ENCODE data around the gene PDLIM1.

Gene PDLIM1

GRCh38 chr10:95296764-95297163 lies 6.0 kb upstream of the PDLIM1 start:
- no peak for TF ChIP-seq CTCF (IDR thresholded peaks at IDR 0.05)
- no peak for TF ChIP-seq ZFX (IDR thresholded peaks at IDR 0.05; ENCODE audit: borderline replicate concordance)
- no peak overlapping the region for H3K27ac ChIP-seq

- no peak overlapping the region for H3K27ac ChIP-seq
- TF ChIP-seq ZFX (IDR thresholded peaks at IDR 0.05; ENCODE audit: borderline replicate concordance) (no peak), CTCF (IDR thresholded peaks at IDR 0.05) (no peak)
These were observed 4.4 kb upstream of the PDLIM1 start for GRCh38 chr10:95295031-95295755.

DNA sequence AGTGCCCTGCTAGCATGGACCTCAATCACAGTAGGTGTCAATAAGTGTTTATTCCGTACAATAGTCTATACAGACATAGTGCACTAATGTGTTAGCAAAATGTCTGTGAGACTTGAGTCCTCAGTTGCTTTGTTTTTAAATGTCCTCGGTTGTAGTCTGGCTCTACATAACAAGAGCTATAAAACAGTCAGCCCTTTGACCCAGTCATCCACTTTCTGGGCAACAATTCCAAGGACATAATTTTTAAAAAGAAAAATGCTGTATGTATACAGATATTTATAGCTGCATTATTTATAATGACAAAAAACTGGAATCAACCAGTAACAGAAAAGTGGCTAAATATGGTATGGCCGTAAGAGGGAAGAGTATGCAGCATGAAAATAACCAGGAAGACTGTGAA lies 2.8 kb upstream of the PDLIM1 start:
- no peak overlapping the region for H3K27ac ChIP-seq

DNA sequence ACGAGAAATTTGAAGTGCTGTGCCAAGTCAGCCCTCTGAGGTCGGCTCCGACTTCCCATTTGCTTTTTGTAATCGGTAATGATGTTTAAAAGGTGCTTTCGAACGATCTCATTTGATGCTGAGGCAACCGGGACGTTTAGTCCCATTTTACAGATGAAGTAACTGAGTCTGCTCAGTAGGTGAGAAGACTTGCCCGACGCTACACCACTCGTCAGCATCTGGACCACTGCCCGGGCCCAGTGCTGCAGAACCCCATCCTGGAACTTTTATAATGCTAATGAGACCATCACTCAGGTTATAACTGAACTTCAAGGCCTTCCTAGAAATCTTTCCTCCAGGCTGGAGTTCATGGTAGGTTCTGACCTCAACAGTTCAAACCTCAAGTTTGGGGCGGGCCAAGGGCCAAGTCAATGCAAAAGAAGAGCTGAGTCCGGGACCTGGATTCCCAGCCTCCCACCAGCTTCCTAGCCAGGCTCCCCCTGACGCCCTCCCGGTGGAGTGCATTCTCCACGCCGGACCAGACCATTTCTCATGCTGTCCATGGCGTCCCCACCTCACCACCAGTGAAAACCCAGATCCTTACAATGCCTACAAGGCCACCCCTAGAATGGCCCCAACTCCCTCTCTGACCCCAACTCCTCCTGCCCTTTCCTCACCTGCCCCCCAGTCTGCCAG lies 699 bp upstream of the PDLIM1 start:
- TF ChIP-seq ZFX (IDR thresholded peaks at IDR 0.05; ENCODE audit: borderline replicate concordance) (no peak), CTCF (IDR thresholded peaks at IDR 0.05) (no peak)
- no peak overlapping the region for H3K27ac ChIP-seq

More for the DNA sequence above, 2.8 kb upstream of the PDLIM1 start:
- TF ChIP-seq CTCF (IDR thresholded peaks at IDR 0.05), result no peak
- no peak for TF ChIP-seq ZFX (IDR thresholded peaks at IDR 0.05; ENCODE audit: borderline replicate concordance)

DNA sequence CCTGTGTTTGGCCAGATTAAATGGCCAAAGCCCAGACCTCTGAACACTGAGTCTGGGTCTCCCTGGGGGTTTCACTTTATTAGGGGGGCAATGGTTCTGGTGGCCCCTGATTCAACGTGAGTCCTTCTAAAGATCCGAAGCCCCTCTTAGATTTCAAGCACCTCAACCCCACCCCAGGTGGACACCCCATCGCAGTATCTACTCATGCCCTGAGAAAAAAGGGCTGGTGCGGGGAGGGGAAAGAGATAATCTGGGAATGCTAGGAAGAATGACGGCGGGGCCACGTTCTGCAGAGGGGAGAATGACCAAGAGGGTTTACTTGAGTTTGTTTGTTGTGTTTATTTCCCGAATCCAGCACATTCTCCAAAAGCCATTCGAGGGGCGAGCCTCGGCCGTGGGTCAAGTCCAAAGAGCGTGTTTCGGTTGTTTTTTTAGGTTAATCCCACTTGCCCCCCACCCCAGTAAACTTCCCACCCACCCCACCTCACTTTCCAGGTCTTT lies 832 bp downstream of the PDLIM1 start:
- H3K27ac ChIP-seq, result no peak overlapping the region
- TF ChIP-seq CTCF (IDR thresholded peaks at IDR 0.05) (no peak), ZFX (IDR thresholded peaks at IDR 0.05; ENCODE audit: borderline replicate concordance) (no peak)

- H3K27ac ChIP-seq, result no peak overlapping the region
These were observed 1.5 kb downstream of the PDLIM1 start for GRCh38 chr10:95289003-95289920.

More at GRCh38 chr10:95289003-95289920, 1.5 kb downstream of the PDLIM1 start:
- TF ChIP-seq CTCF (IDR thresholded peaks at IDR 0.05) (no peak), ZFX (IDR thresholded peaks at IDR 0.05; ENCODE audit: borderline replicate concordance) (no peak)
